Dermis microvascular lymphatic vessel endothelial cell (primary cell): Measurements from ENCODE around the gene HS6ST2. TPM values are rescaled to one million over a fixed set of nuclear protein-coding genes. Genes with fewer than 3 reads are reported as not detected.

Source experiments
- DNase-seq, 2 donors: peaks; one replicate each; pipeline versions ENCODE4 v3.0.0 to v3.0.0-alpha.2; 2010; ENCODE audit warnings: low read depth in 2 of 2
- total RNA-seq: library from RNA; depleted of rRNA; stranded (reverse); fragments of >200 nt; gene quantifications from 2 replicates; pipeline ENCODE4 v1.2.1, GENCODE V29; 2014

Gene HS6ST2
- total RNA-seq, 1 donor from 2014 or later = 0.13 TPM

- DNase-seq = no peak
These were observed 281.2 kb downstream of the HS6ST2 start for GRCh38 chrX:132677233-132677716.

DNA sequence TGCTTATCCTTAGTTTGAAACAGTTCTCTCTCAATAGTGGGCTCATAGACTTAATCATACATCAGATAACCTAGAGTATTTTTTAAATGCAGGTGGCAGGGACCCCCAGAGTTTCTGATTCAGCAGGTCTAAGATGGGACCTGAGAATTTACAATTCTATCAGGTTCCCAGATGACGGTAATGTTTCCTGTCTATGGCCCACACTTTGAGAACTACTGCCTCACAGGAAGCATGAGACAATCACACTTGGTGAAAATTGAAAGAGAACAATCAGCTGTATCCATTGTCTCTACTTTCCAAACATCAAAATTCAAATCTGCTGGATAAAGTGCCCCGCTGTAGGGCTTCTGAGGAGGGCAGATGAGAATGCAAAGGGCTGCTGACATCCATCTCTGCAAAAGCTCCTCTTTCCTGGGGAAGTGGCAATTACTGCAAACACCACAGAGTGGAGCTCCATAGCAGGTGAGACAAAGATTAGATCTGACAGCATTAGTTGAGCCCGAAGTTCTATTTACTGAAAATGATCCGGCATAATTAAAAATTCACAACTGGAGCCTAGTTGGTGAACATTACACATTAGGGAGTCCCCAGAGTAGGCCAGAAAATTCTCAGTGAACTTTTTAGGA lies 281.8 kb downstream of the HS6ST2 start:
- no peak for DNase-seq

GRCh38 chrX:132676102-132676501 lies 282.3 kb downstream of the HS6ST2 start:
- DNase-seq = no peak

- no peak for DNase-seq
These were observed 285.1 kb downstream of the HS6ST2 start for GRCh38 chrX:132673331-132673730.

DNA sequence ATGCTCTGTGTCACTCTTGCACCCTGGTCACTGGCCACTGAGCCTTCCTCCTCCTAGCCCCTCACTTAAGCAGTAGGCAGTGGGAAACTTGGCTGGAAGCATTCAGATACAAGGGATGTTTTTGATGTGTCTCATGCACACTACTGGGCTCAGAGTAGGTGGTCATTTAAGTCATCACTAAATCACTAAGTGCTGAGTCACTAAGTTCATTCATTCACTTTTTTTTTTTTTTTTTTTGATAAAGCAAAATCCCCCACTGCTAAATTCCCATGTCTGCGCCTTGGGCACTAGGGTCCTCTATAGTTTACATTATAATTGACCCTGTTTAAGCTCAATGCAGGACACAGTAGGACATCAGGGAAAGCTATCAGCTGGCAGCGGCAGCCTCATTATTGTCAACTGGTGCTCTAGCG lies 287.2 kb downstream of the HS6ST2 start:
- DNase-seq = no peak

- no peak for DNase-seq
These were observed 289.3 kb downstream of the HS6ST2 start for GRCh38 chrX:132669142-132669541.

- no peak for DNase-seq
These were observed 290.3 kb downstream of the HS6ST2 start for GRCh38 chrX:132668178-132668577.

GRCh38 chrX:132665676-132666075 lies 292.8 kb downstream of the HS6ST2 start:
- DNase-seq = no peak

DNA sequence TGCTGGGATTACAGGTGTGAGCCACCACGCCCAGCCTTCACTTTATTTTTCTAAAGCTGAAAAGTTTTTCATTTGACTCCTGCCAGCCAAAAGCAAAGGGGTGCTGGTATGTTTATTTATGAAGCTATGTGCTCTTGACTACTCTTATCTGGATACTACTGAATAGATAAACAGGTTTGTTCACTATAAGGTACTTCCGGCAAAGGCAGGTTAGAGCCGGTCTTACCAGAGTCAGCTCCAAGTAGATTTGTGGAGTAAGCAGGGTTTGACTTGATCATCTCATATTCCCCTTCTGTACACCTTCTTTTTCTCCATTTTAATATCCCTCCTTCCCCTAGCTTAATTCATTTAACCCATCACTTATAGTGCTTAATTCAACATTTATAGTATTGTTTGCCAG lies 294.2 kb downstream of the HS6ST2 start:
- no peak for DNase-seq

GRCh38 chrX:132662844-132663243 lies 295.6 kb downstream of the HS6ST2 start:
- no peak for DNase-seq

DNA sequence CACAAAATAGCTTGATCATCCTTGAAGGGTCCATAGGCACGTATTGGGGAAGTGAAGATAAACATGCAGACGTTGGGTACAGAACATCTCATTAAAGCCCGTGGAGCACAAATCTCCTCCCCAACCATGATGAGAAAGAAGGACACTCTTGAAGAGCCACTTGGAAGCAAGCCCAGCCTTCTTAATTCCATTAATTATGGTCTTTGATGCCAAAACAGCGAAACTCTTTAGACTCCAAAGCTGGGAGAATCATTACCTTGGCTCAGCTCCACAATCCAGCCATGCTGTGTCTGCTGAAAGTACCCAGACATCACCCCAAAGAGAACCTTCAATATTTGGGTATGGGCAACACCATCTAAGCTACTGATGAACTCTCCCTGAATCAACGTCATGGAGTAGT lies 300.6 kb downstream of the HS6ST2 start:
- DNase-seq = no peak

DNA sequence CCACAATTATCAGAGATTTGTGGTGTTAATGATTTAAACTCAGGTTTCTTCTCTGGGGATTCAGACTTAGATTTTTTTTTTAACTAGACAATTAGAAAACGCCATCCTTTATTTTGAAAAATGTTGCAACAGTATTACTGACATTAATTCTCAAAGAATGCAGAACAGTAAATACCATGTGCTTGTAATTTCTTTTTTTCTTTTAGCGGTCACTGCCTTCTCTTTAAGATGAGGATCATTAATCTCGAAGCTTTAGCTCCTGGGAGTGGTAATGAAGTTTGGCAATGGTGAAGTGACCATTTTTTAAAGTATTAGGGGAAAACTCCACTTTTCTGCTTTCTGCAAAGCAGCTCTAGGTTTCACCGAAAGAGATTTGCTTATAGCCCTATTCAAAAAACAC lies 305.6 kb downstream of the HS6ST2 start:
- no peak for DNase-seq

DNA sequence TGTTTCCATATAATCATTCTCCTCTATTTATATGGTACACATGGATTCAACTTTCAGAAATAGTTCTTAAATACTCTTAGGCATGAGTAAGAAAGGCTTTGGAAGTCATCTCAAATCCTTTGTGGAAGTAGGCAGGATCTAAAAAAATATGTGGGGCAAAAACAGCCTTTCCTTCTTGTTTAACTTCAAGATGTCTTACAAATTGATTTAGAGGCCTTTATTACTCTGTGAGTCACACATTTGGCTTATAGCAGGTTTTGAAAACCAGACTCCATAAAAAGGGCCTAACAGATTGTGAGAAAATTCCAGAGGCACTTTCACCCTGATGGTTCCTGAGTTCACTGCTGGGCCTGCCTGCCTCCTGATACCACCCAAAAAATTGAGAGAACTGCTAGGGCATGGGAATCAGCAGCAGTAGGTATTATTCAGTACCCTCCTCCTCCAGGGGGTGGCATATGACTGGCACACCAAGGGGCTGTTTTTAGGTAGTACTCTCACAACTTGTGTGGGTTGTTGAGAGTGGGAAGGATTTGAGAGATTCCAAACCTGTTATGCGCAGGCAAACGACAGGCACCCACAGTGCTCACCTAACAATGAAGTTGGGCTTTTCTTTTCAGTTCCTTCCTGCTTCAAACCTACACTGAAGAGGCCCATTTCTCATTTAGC lies 306.9 kb downstream of the HS6ST2 start:
- DNase-seq = no peak

DNA sequence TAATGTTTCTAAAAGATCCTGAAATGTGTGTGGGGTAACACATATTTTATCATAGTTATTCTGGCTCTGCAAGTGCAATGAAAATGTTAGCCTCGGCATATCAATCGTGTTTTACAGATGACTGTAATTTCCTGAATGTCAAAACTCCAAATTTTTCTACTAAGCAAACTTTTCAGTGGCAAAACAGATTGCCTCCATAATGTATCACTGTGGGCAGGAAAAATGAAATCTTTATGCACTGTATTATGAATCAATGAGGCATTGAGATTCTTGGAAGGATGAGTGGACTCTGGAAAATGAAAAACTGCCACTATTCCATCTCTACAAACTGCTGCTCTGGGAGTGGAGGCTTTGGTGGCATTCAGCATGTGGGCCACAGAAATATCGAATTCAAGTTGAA lies 309.5 kb downstream of the HS6ST2 start:
- DNase-seq = no peak

GRCh38 chrX:132639446-132639845 lies 319.0 kb downstream of the HS6ST2 start:
- no peak for DNase-seq

- DNase-seq = no peak
These were observed 320.1 kb downstream of the HS6ST2 start for GRCh38 chrX:132638313-132638712.

DNA sequence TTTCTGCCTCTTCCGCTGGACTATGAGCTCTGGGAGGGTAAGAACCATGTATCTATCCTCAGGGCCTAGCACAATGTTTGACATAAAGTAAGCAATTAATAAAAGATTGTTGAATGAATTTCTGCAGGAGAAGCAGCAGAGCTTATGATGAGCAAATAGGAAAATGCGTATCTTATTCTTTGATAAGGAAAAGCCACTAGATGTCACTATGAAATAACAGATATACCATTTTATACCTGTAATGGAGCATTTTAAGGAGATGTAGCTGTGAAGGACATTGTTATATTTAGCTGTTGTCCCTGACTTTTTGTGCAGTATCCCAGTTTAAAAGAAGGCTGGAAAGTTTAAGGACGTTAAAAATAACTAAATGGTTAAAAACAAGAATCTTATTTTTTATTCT lies 322.3 kb downstream of the HS6ST2 start:
- no peak for DNase-seq

DNA sequence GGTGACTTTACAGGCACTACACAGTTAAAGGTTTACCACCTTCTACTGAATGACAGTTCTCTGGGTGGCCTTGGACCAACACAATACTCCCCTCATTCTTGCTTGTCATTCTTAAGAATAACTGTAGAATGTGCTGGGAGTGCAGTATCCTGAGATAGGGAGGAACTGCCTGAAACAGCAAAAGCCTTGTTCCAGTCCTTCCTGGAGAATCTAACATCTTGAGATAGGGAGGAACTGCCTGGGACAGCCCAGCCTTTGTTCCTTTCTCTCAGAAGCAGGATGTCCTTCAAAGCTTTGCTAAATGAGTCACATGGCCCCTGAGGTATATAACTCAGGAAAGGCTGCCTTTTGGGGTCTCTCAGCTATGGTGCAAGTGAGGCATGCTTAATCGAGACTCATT lies 323.9 kb downstream of the HS6ST2 start:
- DNase-seq = peak in 1 of 2 donors; percentile 8

- DNase-seq = peak; percentile 12 to 23
These were observed 326.7 kb downstream of the HS6ST2 start for GRCh38 chrX:132631579-132632232.

DNA sequence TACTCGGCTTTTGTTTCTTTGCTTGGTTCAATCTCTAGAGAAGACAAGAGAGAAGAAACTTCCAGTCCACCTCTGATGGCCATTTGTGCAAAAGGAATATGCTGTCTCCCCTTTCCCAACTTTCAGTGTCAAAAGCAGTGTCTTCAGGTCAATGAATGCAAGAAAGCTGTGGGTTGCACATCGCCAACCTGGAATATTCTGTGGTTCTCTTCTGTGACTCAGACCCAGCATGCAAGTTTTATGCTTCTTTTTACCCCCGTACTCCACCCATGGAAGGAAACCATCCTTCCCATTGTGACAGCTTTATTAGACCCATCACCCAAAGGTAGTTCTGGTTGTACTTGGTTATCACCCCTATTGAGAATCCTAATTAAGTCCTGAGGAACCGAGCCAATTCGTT lies 334.0 kb downstream of the HS6ST2 start:
- no peak for DNase-seq

GRCh38 chrX:132623942-132624341 lies 334.5 kb downstream of the HS6ST2 start:
- DNase-seq = no peak

GRCh38 chrX:132623300-132623699 lies 335.1 kb downstream of the HS6ST2 start:
- no peak for DNase-seq

DNA sequence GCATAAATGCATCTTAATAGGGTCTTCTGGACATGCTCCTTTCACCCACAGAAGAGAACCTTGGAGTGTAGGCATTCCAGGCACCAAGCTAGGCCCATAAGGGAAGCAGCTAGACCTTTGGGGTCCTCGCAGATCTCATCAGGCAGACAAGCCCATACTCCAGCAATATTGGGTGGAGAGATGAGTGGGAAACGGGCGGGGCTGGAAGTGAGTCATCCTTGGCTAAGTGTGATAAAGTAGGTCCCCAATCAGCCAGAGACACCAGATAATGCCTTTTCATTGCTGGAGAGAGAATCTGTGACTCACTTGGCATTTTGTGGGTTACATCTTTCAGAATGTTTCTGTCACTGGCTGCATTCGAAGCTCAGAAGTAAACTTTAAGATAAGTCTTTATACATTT lies 336.3 kb downstream of the HS6ST2 start:
- peak in 1 of 2 donors; percentile 19 for DNase-seq
